ENCODE measurements around the gene KCTD13. TPM values are rescaled to one million over a fixed set of nuclear protein-coding genes. Genes with fewer than 3 reads are reported as not detected.
"Not testable (repeated sequence)": the region's sequence is repeated elsewhere in the genome, so short reads cannot be mapped to it uniquely, and the experiment has no call there.

Gene KCTD13
- total RNA-seq, 2 experiments from 2014 or later, result 25.8 to 29.4 TPM

- CTCF ChIA-PET, result interaction anchor here (1.2 kb wide), 1 partner anchor 21 kb away, joined by 6 read pairs; no protein-coding TSS in a partner anchor
- not testable (repeated sequence) for H3K36me3 Mint-ChIP-seq (ENCODE audit: low read depth); H3K27me3 Mint-ChIP-seq (ENCODE audit: low read depth)
Measured at GRCh38 chr16:29869067-29869466, 57.0 kb downstream of the KCTD13 start.

GRCh38 chr16:29868396-29869009 lies 57.5 kb downstream of the KCTD13 start:
- H3K36me3 Mint-ChIP-seq (ENCODE audit: low read depth), result no peaks in the 10 kb centered on the region
- CTCF ChIA-PET, result interaction anchor here (1.2 kb wide), 1 partner anchor 20 kb away, joined by 6 read pairs; no protein-coding TSS in a partner anchor
- H3K4me1 Mint-ChIP-seq (ENCODE audit: low read depth), result peaks cover under 1% of the 10 kb centered on the region
- no peak for DNase-seq
- no peak overlapping the region for H3K4me3 Mint-ChIP-seq
- H3K27ac Mint-ChIP-seq, result no peak overlapping the region
- no peaks in the 10 kb centered on the region for H3K27me3 Mint-ChIP-seq (ENCODE audit: low read depth)
- H3K9me3 Mint-ChIP-seq, result no peaks in the 10 kb centered on the region
- intact Hi-C loops (cut with micrococcal nuclease), result no loop called here

More at GRCh38 chr16:29869067-29869466, 57.0 kb downstream of the KCTD13 start:
- H3K4me3 Mint-ChIP-seq; DNase-seq; intact Hi-C loops (cut with micrococcal nuclease); H3K27ac Mint-ChIP-seq; H3K9me3 Mint-ChIP-seq; H3K4me1 Mint-ChIP-seq (ENCODE audit: low read depth): not testable (repeated sequence)

GRCh38 chr16:29864205-29864604 lies 61.8 kb downstream of the KCTD13 start:
- H3K27me3 Mint-ChIP-seq (ENCODE audit: low read depth), result no peaks in the 10 kb centered on the region
- H3K4me3 Mint-ChIP-seq, result peak overlapping the region; percentile 18
- no peaks in the 10 kb centered on the region for H3K9me3 Mint-ChIP-seq
- intact Hi-C loops (cut with micrococcal nuclease), result loop anchor here (5.0 kb wide), 1 partner anchor 158 kb away; the partner anchor contains the start of gene C16orf92
- peaks cover 7% of the 10 kb centered on the region for H3K36me3 Mint-ChIP-seq (ENCODE audit: low read depth)
- H3K27ac Mint-ChIP-seq, result no peak overlapping the region
- DNase-seq, result no peak
- CTCF ChIA-PET, result interaction anchor here (0.7 to 1.0 kb wide), 2 partner anchors 11 to 15 kb away, joined by 3 read pairs; no protein-coding TSS in a partner anchor
- H3K4me1 Mint-ChIP-seq (ENCODE audit: low read depth), result peaks cover 22% of the 10 kb centered on the region

- CTCF ChIA-PET, result interaction anchor here (0.6 to 1.5 kb wide), 5 partner anchors 15 to 169 kb away, joined by 3 to 5 read pairs (median 4); no protein-coding TSS in a partner anchor
- no peak for DNase-seq
- no peaks in the 10 kb centered on the region for H3K27me3 Mint-ChIP-seq (ENCODE audit: low read depth)
- intact Hi-C loops (cut with micrococcal nuclease), result loop anchor here (1.0 to 5.0 kb wide), 11 partner anchors 36 to 163 kb away; partner anchors contain the start of genes ASPHD1, C16orf92, HIRIP3 and KCTD13
- peak overlapping the region; percentile 95 for H3K4me3 Mint-ChIP-seq
- H3K9me3 Mint-ChIP-seq, result no peaks in the 10 kb centered on the region
- H3K4me1 Mint-ChIP-seq (ENCODE audit: low read depth), result peaks cover 22% of the 10 kb centered on the region
- H3K36me3 Mint-ChIP-seq (ENCODE audit: low read depth), result peaks cover 7% of the 10 kb centered on the region
- H3K27ac Mint-ChIP-seq, result peak overlapping the region; percentile 99
Measured at GRCh38 chr16:29863669-29863984, 62.4 kb downstream of the KCTD13 start.

GRCh38 chr16:29862884-29863668 lies 63.0 kb downstream of the KCTD13 start, which contains the start of gene CDIPT:
Gene CDIPT, minus strand, starts transcription at chr16:29863226. Its CDS starts 369 bp downstream, at chr16:29862857.
- intact Hi-C loops (cut with micrococcal nuclease), result loop anchor here (1.0 to 5.0 kb wide), 11 partner anchors 36 to 163 kb away; partner anchors contain the start of genes ASPHD1, C16orf92, HIRIP3 and KCTD13
- no peaks in the 10 kb centered on the region for H3K9me3 Mint-ChIP-seq
- H3K4me3 Mint-ChIP-seq, result peak within 1 kb of the TSS; percentile 95
- H3K36me3 Mint-ChIP-seq (ENCODE audit: low read depth), result peaks cover 7% of the 10 kb centered on the region
- CTCF ChIA-PET, result interaction anchor here (0.6 to 1.5 kb wide), 5 partner anchors 15 to 170 kb away, joined by 3 to 5 read pairs (median 4); no protein-coding TSS in a partner anchor
- peak within 1 kb of the TSS; percentile 99 for H3K27ac Mint-ChIP-seq
- H3K27me3 Mint-ChIP-seq (ENCODE audit: low read depth), result no peaks in the 10 kb centered on the region
- H3K4me1 Mint-ChIP-seq (ENCODE audit: low read depth), result peaks cover 22% of the 10 kb centered on the region
- DNase-seq, result peak; percentile 96

- H3K27me3 Mint-ChIP-seq (ENCODE audit: low read depth), result no peaks in the 10 kb centered on the region
- peaks cover 7% of the 10 kb centered on the region for H3K36me3 Mint-ChIP-seq (ENCODE audit: low read depth)
- CTCF ChIA-PET, result interaction anchor here (1.5 kb wide), 1 partner anchor 171 kb away, joined by 4 read pairs; no protein-coding TSS in a partner anchor
- H3K4me3 Mint-ChIP-seq, result peak overlapping the region; percentile 95
- H3K27ac Mint-ChIP-seq, result peak overlapping the region; percentile 70
- peak; percentile 31 for DNase-seq
- no peaks in the 10 kb centered on the region for H3K9me3 Mint-ChIP-seq
- intact Hi-C loops (cut with micrococcal nuclease), result loop anchor here (5.0 kb wide), 1 partner anchor 160 kb away; the partner anchor contains the start of gene C16orf92
- peaks cover 22% of the 10 kb centered on the region for H3K4me1 Mint-ChIP-seq (ENCODE audit: low read depth)
Measured at GRCh38 chr16:29862383-29862883, 63.6 kb downstream of the KCTD13 start.

GRCh38 chr16:29860218-29860617 lies 65.8 kb downstream of the KCTD13 start:
- H3K27me3 Mint-ChIP-seq (ENCODE audit: low read depth), result no peaks in the 10 kb centered on the region
- intact Hi-C loops (cut with micrococcal nuclease), result loop anchor here (5.0 kb wide), 1 partner anchor 162 kb away; the partner anchor contains the start of gene C16orf92
- no peak overlapping the region for H3K4me3 Mint-ChIP-seq
- no peak overlapping the region for H3K27ac Mint-ChIP-seq
- H3K4me1 Mint-ChIP-seq (ENCODE audit: low read depth), result peaks cover 22% of the 10 kb centered on the region
- no peak for DNase-seq
- H3K9me3 Mint-ChIP-seq, result no peaks in the 10 kb centered on the region
- H3K36me3 Mint-ChIP-seq (ENCODE audit: low read depth), result peaks cover 7% of the 10 kb centered on the region
- CTCF ChIA-PET, result interaction anchor here (1.1 kb wide), 1 partner anchor 11 kb away, joined by 5 read pairs; no protein-coding TSS in a partner anchor

- Mint-ChIP-seq H3K9me3 (no peaks in the 10 kb centered on the region), H3K4me3 (no peak overlapping the region), H3K36me3 (ENCODE audit: low read depth) (peaks cover 7% of the 10 kb centered on the region), H3K4me1 (ENCODE audit: low read depth) (peaks cover 22% of the 10 kb centered on the region), H3K27ac (no peak overlapping the region), H3K27me3 (ENCODE audit: low read depth) (no peaks in the 10 kb centered on the region)
- intact Hi-C loops (cut with micrococcal nuclease), result no loop called here
- CTCF ChIA-PET, result interaction anchor here (1.0 to 1.4 kb wide), 2 partner anchors 11 to 43 kb away, joined by 3 read pairs; partner anchors contain the start of gene PAGR1
- no peak for DNase-seq
Measured at GRCh38 chr16:29858974-29859373, 67.1 kb downstream of the KCTD13 start.

GRCh38 chr16:29858149-29858849 lies 67.7 kb downstream of the KCTD13 start:
- Mint-ChIP-seq H3K27me3 (ENCODE audit: low read depth) (no peaks in the 10 kb centered on the region), H3K27ac (no peak overlapping the region), H3K4me1 (ENCODE audit: low read depth) (peaks cover 21% of the 10 kb centered on the region), H3K4me3 (no peak overlapping the region), H3K36me3 (ENCODE audit: low read depth) (peaks cover 7% of the 10 kb centered on the region), H3K9me3 (no peaks in the 10 kb centered on the region)
- CTCF ChIA-PET, result interaction anchor here (0.6 to 1.4 kb wide), 2 partner anchors 10 to 163 kb away, joined by 3 to 4 read pairs; no protein-coding TSS in a partner anchor
- intact Hi-C loops (cut with micrococcal nuclease), result no loop called here
- DNase-seq, result no peak

DNA sequence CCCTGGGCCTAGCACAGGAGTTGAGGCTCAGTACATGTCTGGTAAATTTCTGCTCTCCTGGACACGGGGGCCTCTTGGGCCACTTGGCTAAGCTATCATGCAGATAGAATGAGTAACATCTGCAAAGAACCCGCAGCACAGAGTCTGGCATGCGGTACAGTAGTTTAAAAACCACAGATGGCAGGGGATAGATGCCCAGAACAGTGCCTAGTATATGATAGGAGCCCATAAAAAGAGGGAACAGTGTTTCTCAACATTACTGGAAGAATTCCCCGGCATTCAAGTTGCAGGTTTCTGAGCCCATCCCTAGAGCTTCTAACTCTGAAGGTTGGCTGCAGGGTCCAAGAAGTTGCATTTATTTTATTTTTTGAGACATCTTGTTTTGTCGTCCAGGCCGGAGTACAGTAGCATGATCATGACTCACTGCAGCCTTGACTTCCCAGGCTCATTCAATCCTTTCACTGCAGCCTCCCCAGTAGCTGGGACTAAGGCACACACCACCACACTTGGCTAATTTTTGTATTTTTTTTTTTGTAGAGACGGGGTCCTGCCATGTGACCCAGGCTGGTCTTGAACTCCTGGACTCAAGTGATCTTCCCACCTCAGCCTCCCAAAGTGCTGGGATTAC lies 68.8 kb downstream of the KCTD13 start:
- H3K27me3 Mint-ChIP-seq (ENCODE audit: low read depth), result no peaks in the 10 kb centered on the region
- intact Hi-C loops (cut with micrococcal nuclease), result no loop called here

More for the DNA sequence above, 68.8 kb downstream of the KCTD13 start:
- DNase-seq, result no peak
- CTCF ChIA-PET, result interaction anchor here (0.6 to 2.9 kb wide), 2 partner anchors 10 to 139 kb away, joined by 3 to 10 read pairs; no protein-coding TSS in a partner anchor
- H3K27ac Mint-ChIP-seq, result no peak overlapping the region
- peaks cover 7% of the 10 kb centered on the region for H3K36me3 Mint-ChIP-seq (ENCODE audit: low read depth)
- H3K4me3 Mint-ChIP-seq, result no peak overlapping the region
- peaks cover 19% of the 10 kb centered on the region for H3K4me1 Mint-ChIP-seq (ENCODE audit: low read depth)
- H3K9me3 Mint-ChIP-seq, result no peaks in the 10 kb centered on the region
